ENCODE measurements around the gene TBX4. TPM values are rescaled to one million over a fixed set of nuclear protein-coding genes. Genes with fewer than 3 reads are reported as not detected.

Gene TBX4
- total and polyA plus RNA-seq, 2 experiments from 2014 or later = 13.9 to 15.4 TPM

DNA sequence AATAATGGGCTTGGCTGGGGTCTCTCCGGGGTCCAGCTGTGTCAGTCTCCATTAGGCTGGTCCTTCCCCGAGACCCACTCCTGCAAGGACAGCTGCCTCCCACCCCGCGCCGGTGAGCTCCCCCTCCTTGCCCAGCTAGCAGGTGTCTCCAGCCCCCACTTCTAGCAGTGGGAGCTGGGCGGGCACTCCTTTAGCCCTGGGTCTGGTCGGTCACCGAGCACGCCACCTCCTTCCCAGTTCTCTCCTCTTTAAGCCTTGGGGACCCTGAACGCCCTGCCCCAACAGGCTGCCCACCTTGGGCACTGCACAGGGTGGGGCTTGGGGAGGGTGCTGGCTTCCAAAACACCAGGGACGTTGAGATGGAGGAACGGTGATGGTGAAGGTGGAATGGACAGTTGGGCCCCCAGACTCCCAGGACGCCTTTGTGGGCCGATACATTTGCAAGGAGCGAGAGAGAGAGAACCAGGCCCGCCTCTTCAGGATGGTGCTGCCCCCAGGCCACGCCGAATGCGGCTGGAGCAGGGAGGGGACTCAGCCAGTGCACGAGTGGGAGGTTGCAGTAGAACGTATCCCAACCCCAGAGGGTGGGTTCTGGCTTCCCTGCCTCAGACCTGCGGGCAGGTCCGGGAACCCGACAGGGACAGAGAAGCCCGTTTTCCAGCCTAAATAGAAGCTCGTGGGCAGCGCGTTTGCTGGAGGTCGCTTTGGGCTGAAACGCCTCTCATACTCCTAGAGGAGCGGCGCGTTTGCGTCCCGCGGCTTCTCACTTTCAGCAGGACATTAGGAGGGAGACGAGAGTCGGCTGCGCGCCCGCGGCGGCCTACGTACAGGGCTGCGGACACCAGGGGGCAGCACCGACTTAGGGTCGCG is 41.8 kb upstream of the TBX4 start:
- peaks cover 28% of the 10 kb centered on the region for H3K27me3 ChIP-seq
- peak overlapping the region; percentile 68 for H3K4me3 ChIP-seq

GRCh38 chr17:61411011-61411260 is 41.3 kb upstream of the TBX4 start:
- Histone ChIP-seq H3K9me2 (replicated peaks; ENCODE audit: insufficient read depth) (no peaks in the 10 kb centered on the region), H3K27ac (peak overlapping the region; percentile 99), H3K4me1 (ENCODE audit: insufficient read depth) (peaks cover 42% of the 10 kb centered on the region), H3K9me3 (ENCODE audit: low read depth) (no peaks in the 10 kb centered on the region), H3K79me2 (peaks cover 49% of the 10 kb centered on the region), H3K4me2 (peak overlapping the region; percentile 99), H2AFZ (peak overlapping the region; percentile 93), H3K27me3 (peaks cover 22% of the 10 kb centered on the region), H3K36me3 (replicated peaks; ENCODE audit: insufficient read depth, low read depth) (no peaks in the 10 kb centered on the region), H3K4me3 (peak overlapping the region; percentile 68), H4K20me1 (ENCODE audit: insufficient read depth, poor library complexity, severe bottlenecking) (no peaks in the 10 kb centered on the region)
- WGBS (ENCODE audit: low lambda C conversion rate, missing lambda C conversion rate) = no CpG with 5 or more reads among the region's 29 CpGs
- TF ChIP-seq EZH2phosphoT487 (IDR thresholded peaks at IDR 0.05; ENCODE audit: low read depth, severe bottlenecking, unreplicated experiment) = no peak
- TF ChIP-seq, protein P1, sequence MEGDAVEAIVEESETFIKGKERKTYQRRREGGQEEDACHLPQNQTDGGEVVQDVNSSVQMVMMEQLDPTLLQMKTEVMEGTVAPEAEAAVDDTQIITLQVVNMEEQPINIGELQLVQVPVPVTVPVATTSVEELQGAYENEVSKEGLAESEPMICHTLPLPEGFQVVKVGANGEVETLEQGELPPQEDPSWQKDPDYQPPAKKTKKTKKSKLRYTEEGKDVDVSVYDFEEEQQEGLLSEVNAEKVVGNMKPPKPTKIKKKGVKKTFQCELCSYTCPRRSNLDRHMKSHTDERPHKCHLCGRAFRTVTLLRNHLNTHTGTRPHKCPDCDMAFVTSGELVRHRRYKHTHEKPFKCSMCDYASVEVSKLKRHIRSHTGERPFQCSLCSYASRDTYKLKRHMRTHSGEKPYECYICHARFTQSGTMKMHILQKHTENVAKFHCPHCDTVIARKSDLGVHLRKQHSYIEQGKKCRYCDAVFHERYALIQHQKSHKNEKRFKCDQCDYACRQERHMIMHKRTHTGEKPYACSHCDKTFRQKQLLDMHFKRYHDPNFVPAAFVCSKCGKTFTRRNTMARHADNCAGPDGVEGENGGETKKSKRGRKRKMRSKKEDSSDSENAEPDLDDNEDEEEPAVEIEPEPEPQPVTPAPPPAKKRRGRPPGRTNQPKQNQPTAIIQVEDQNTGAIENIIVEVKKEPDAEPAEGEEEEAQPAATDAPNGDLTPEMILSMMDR (IDR thresholded peaks at IDR 0.05; ENCODE audit: poor library complexity) = no peak
- no peak for TF ChIP-seq EZH2 (IDR thresholded peaks at IDR 0.05; ENCODE audit: borderline replicate concordance)
- DNase-seq (ENCODE audit: low spot score) = no peak

More for the DNA sequence above, 41.8 kb upstream of the TBX4 start:
- H3K79me2 ChIP-seq = peaks cover 55% of the 10 kb centered on the region
- peak overlapping the region; percentile 93 for H2AFZ ChIP-seq
- H3K4me2 ChIP-seq = peak overlapping the region; percentile 99
- DNase-seq (ENCODE audit: low spot score) = peak; percentile 93
- H3K36me3 ChIP-seq (replicated peaks; ENCODE audit: insufficient read depth, low read depth) = no peaks in the 10 kb centered on the region
- no peaks in the 10 kb centered on the region for H3K9me3 ChIP-seq (ENCODE audit: low read depth)
- H3K27ac ChIP-seq = peak overlapping the region; percentile 99
- H4K20me1 ChIP-seq (ENCODE audit: insufficient read depth, poor library complexity, severe bottlenecking) = no peaks in the 10 kb centered on the region
- WGBS (ENCODE audit: low lambda C conversion rate, missing lambda C conversion rate) = 10% methylated on average over 43 of the region's 48 CpGs
- TF ChIP-seq, protein P1 (IDR thresholded peaks at IDR 0.05; ENCODE audit: poor library complexity) = peak; percentile 76
- no peak for TF ChIP-seq EZH2 (IDR thresholded peaks at IDR 0.05; ENCODE audit: borderline replicate concordance)
- no peak for TF ChIP-seq EZH2phosphoT487 (IDR thresholded peaks at IDR 0.05; ENCODE audit: low read depth, severe bottlenecking, unreplicated experiment)
- H3K4me1 ChIP-seq (ENCODE audit: insufficient read depth) = peaks cover 42% of the 10 kb centered on the region
- no peaks in the 10 kb centered on the region for H3K9me2 ChIP-seq (replicated peaks; ENCODE audit: insufficient read depth)

GRCh38 chr17:61411261-61412142 is 40.7 kb upstream of the TBX4 start:
- Histone ChIP-seq H3K36me3 (replicated peaks; ENCODE audit: insufficient read depth, low read depth) (no peaks in the 10 kb centered on the region), H3K27me3 (peaks cover 17% of the 10 kb centered on the region), H3K4me3 (peak overlapping the region; percentile 68), H3K27ac (peak overlapping the region; percentile 99), H3K9me3 (ENCODE audit: low read depth) (no peaks in the 10 kb centered on the region), H3K4me2 (peak overlapping the region; percentile 99), H3K79me2 (peaks cover 44% of the 10 kb centered on the region), H3K9me2 (replicated peaks; ENCODE audit: insufficient read depth) (no peaks in the 10 kb centered on the region), H3K4me1 (ENCODE audit: insufficient read depth) (peaks cover 42% of the 10 kb centered on the region), H2AFZ (peak overlapping the region; percentile 93), H4K20me1 (ENCODE audit: insufficient read depth, poor library complexity, severe bottlenecking) (no peaks in the 10 kb centered on the region)
- WGBS (ENCODE audit: low lambda C conversion rate, missing lambda C conversion rate) = 2% methylated on average over 65 of the region's 75 CpGs
- peak; percentile 79 for DNase-seq (ENCODE audit: low spot score)
- TF ChIP-seq, protein P1 (IDR thresholded peaks at IDR 0.05; ENCODE audit: poor library complexity) = peak; percentile 22
- TF ChIP-seq EZH2phosphoT487 (IDR thresholded peaks at IDR 0.05; ENCODE audit: low read depth, severe bottlenecking, unreplicated experiment) = no peak
